ENCODE data around the gene BMPR1A.

Gene BMPR1A

DNA sequence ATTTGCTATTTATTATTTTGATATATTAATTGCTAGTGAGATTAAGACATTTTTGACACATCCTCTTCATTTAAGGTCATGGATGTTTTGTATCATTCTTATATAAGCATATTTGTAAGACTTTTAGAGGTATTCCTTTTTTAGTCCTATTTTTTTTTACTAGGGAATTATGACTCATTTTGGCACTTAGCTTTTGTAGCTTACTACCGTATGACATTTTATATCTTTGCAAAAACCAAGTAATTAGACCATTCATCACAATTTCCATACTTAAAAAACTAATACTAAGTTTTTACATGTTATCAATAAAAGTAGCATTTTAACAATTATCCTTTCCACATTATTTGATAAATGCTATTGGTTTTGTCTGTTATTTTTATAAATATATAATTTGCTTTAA, 41.6 kb downstream of the BMPR1A start:
- DNase-seq (ENCODE audit: extremely low read depth in 1 of 2, low read depth in 1 of 2): no peak

GRCh38 chr10:86798611-86799010, 42.2 kb downstream of the BMPR1A start:
- no peak for DNase-seq (ENCODE audit: extremely low read depth in 1 of 2, low read depth in 1 of 2)

DNA sequence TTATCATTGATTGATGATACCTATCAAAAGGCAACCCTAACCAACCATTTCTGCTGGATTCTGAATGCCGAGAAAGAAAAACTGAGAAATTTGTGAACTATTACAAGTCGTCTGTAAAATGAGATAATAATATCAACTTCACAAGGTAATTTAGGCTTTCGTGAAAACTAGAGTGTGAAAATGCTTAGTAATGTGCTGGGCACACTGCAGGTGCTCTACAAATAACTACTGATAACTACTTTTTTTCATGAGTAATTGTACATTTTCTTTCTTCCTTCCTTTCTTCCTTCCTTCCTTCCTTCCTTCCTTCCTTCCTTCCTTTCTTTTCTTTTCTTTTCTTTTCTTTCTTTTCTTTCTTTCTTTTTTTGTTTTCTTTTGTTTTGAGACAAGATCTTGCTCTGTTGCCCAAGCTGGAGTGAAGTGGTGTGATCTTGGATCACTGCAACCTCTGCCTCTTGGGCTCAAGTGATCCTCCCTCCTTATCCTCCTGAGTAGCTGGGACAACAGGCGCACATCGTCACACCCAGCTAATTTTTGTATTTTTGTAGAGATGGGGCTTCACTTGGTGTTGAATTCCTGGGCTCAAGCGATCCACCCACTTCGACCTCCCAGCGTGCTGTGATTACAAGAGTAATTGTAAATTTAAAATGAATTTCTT, 42.9 kb downstream of the BMPR1A start:
- DNase-seq (ENCODE audit: extremely low read depth in 1 of 2, low read depth in 1 of 2): no peak

DNA sequence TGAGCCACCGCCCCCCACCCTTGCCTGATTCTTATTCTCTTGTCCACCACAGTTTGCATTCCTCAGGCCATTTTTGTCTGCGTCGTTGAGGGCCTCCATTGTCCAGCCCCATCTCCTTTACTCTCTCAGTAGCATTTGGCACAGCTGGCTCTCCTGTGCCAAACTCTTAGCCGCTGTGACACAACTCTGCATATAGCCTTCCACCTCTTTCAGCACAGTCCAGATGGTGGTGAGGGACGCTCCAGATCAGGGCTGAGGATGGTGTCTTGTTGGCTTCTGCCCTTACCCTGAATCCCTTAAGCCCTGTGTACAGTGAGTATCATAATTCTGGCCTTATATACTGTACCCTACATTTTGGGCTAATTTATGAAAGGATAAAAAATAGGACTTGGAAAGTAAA, 45.6 kb downstream of the BMPR1A start:
- no peak for DNase-seq (ENCODE audit: extremely low read depth in 1 of 2, low read depth in 1 of 2)

DNA sequence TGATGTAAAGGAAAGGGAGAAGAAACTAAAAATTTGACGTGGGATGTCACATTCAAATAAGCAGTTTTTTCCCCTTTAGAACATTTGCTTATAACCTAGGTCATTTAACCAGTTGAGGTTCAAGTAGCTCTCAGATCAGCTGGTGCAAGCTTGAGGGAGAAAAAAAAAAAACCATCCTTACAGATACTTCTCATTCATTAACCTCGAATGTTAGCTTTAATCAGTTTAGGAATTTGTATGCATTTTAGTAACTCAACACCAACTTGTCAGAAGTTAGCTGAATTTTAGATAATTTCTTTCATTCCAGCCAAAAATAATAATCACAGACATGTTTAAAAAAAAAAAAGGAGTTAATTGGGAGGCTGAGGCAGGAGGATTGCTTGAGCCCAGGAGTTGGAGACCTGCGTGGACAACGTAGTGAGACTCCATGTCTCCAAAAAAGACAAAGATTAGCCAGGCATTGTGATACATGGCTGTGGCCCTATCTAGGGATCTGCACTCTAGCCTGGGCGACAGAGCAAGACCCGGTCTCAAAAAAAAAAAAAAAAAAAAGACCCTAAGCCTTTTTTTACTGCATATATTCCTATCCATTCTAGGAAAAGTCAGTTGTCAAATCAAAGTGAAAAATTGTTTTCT, 46.2 kb downstream of the BMPR1A start:
- no peak for DNase-seq (ENCODE audit: extremely low read depth in 1 of 2, low read depth in 1 of 2)

DNA sequence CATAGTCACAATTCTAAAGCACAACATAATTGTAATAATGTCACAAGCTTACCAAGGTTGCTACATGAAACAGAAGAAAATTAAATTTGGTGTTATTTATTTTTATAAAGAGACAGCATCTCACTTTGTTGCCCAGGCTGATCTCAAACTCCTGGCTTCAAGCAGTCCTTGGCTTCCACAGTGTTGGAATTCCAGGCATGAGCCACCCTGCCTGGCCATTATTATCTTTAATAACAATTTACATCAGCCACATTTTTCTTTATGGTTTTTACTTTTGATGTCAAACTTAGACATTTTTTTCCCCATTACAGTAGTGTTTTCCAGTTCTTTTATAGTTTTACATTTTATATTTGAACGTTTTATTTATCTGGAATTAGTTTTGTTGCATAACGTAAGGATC, 46.7 kb downstream of the BMPR1A start:
- no peak for DNase-seq (ENCODE audit: extremely low read depth in 1 of 2, low read depth in 1 of 2)

DNA sequence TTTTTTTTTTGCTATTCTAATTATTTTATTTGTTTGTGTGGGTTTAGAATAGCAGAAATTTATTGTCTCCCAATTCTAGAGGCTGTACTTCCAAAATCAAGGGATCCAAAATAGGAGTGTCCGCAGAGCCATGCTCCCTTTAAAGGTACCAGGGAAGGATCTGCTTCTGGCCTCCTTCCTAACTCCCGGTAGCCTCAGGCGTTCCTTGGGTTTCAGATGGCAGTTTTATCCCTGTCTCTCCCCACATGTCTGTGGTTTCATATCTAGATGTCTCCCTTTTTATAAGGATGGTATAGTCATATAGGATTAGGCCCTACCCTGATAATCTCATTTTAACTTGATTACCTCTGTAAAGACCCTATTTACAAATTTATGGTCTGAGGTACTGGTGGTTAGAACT, 48.4 kb downstream of the BMPR1A start:
- no peak for DNase-seq (ENCODE audit: extremely low read depth in 1 of 2, low read depth in 1 of 2)

DNA sequence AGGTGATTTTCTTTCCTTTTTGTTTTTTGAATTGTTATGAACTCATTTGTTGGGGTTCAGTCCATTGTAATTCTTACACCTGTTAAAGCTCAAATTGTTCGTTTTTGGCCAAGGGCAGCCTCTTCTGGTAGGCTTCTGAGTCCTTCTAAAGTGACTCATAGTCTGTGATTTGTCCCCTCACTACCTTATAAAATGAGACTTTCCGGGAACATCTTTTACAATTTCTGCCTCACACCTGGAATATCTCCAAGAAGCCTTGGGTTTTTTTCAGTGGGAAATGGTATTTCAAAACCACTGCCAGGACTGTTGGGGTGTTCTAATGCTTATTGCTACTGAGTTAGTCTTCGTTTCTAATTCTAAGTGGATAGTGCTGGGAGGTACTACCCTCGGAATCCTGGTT, 56.7 kb downstream of the BMPR1A start:
- DNase-seq (ENCODE audit: extremely low read depth in 1 of 2, low read depth in 1 of 2): no peak

DNA sequence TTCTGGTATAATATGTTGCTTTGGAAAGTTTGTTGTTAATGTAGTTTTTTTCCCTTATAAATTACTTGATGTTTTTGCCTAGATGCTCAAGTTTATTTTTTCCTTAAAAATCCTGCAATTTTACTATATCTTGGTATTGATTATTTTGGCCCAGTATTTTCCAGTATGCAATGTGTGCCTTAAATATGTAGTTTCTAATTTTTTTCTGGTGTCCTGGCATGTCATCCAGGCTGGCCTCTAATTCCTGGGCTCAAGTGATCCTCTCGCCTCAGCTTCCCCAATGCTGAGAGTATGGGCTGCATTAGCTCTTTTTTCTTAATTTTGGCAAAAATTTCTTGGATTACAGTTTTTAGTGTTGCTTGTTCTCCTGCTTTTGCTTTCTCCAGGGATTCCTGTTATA, 57.6 kb downstream of the BMPR1A start:
- no peak for DNase-seq (ENCODE audit: extremely low read depth in 1 of 2, low read depth in 1 of 2)

GRCh38 chr10:86815035-86815617, 58.7 kb downstream of the BMPR1A start:
- no peak for DNase-seq (ENCODE audit: extremely low read depth in 1 of 2, low read depth in 1 of 2)

DNA sequence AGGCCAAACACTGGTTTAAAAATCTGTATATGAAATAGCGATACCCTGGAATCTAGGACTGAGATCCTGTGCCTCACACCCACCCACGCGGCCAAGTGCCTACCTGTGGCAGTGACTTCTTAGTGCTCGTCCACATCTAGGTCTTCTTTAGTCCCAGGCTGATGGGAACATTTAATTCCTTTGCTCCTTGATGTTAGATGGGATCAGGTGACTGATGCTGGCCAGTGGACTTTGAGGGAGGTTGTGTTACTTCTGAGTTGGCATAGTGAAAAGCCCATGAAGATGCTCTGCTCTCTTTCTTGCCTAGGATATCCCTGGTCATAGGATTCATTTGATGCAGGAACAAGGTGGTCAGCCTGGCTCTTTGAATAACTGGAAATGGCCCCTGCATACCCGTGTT, 59.2 kb downstream of the BMPR1A start:
- DNase-seq (ENCODE audit: extremely low read depth in 1 of 2, low read depth in 1 of 2): no peak

- no peak for DNase-seq (ENCODE audit: extremely low read depth in 1 of 2, low read depth in 1 of 2)
Observed at GRCh38 chr10:86817246-86817645, 60.8 kb downstream of the BMPR1A start.

DNA sequence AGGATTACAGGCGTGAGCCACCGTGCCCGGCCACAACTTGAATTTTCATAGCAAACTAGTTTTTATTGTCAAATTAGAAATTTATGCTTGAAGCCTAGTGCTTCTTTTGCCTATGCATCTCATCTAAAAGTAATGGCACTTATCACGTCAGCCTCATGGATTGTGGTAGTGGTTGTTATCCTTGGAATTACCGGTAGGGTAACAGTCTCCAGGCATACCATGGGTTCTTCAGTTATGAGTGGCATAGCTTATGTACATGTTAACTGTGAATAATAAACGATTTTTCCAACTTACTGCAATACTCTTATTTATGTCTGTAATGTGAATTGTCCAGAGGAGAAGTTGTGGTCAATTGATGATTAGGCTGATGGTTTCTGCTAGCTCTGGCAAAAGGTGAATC, 63.1 kb downstream of the BMPR1A start:
- DNase-seq (ENCODE audit: extremely low read depth in 1 of 2, low read depth in 1 of 2): no peak

DNA sequence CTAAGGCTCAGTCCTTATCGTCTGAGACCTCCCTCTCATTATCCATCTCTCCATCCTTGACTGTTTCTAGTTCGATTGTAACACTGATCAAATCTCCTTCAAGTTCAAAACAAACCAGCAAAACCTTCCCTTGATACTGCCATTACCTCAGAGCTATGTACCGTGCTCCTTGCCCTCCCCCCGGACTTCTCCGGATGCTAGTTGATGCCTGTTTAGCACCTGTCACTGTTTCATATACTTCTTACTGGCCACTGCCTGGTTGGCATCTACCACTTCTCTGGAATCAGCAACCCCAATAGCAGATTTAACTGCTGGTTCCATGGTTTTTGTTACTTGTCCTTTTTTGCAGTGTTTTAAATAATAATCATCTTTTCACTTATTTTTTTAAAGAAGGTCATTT, 64.1 kb downstream of the BMPR1A start:
- no peak for DNase-seq (ENCODE audit: extremely low read depth in 1 of 2, low read depth in 1 of 2)

- no peak for DNase-seq (ENCODE audit: extremely low read depth in 1 of 2, low read depth in 1 of 2)
Observed at GRCh38 chr10:86821388-86821999, 65.1 kb downstream of the BMPR1A start.

GRCh38 chr10:86823565-86823964, 67.1 kb downstream of the BMPR1A start:
- no peak for DNase-seq (ENCODE audit: extremely low read depth in 1 of 2, low read depth in 1 of 2)

DNA sequence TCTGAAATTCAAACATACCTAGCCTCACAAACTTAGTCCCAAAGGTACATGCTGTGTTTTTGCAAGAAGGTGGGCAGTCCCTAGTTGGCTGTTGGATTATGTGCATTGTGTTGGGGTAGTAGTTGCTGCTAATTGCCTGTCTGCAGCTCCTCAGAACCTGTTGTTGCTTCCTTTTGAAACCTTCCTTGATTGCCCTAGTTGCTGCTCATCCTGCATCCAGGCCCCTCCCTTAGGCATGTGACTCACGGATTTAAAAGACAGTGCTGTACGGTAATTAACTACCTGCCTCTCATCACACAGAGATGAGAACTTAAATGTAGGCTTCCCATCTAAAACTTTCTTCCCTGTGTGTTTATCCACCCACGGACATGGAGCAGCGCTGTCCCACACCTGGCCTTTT, 67.7 kb downstream of the BMPR1A start:
- DNase-seq (ENCODE audit: extremely low read depth in 1 of 2, low read depth in 1 of 2): no peak

DNA sequence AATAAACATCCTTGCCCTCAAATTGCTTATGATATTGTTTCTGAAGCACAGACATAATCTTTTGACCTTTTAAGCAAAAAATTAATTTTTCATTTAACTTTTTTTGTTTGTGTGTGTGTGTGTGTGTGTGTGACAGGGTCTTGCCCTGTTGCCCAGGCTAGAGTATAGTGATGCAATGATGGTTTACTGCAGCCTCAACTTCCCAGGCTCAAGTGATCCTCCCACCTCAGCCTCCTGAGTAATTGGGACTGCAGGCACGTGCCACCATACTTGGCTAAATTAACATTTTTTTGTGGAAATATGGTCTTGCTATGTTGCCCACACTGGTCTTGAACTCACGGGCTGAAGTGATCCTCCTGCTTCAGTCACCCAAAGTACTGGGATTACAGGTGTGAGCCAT, 68.9 kb downstream of the BMPR1A start:
- no peak for DNase-seq (ENCODE audit: extremely low read depth in 1 of 2, low read depth in 1 of 2)

DNA sequence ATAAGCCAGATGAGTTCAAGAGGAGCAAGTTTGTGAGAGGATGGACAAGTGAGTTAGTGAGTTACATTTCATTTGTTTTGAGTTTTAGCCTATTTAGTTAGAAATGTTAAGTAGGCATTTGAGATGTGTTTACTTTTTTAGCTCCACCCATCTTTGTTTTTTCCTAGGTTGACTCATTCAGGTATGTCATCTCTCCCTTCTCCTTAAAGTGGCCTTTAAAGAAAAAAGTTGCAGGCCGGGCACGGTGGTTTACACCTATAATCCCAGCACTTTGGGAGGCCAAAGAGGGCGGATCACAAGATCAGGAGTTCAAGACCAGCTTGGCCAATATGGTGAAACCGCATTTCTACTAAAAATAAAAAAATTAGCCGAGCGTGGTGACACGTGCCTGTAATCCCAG, 71.2 kb downstream of the BMPR1A start:
- no peak for DNase-seq (ENCODE audit: extremely low read depth in 1 of 2, low read depth in 1 of 2)

- no peak for DNase-seq (ENCODE audit: extremely low read depth in 1 of 2, low read depth in 1 of 2)
Observed at GRCh38 chr10:86828145-86828544, 71.7 kb downstream of the BMPR1A start.

- no peak for DNase-seq (ENCODE audit: extremely low read depth in 1 of 2, low read depth in 1 of 2)
Observed at GRCh38 chr10:86829472-86829871, 73.1 kb downstream of the BMPR1A start.

DNA sequence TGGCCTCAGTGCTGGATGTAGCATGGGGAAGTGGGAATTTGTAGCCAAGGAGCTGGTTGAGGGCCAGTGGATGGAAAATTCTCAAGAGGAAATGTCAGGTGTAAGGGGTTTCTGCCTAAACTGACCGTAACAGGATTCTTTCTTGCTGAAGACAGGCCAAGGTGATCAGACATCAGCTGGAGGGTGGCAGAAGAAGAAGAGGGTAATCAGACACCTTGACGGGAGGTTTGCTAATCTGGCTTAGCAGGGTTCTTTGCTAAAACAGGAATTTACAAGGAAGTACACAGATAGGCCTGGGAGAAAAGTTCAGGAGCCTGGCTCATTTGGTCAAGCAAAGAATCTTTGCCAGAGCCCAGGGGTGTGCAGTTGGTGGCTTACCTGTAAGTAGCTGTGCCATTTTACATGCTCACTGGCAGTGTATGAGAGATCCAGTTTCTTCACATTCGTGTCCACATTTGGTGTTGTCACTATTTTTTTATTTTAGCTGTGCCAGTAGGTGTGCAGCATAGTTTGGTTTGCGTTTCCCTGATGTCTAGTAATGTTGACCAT, 73.7 kb downstream of the BMPR1A start:
- DNase-seq (ENCODE audit: extremely low read depth in 1 of 2, low read depth in 1 of 2): no peak

All from activated CD8-positive, alpha-beta memory T cell treated with anti-CD3 and anti-CD28 coated beads for 1 hour (primary cell).